ENCODE results near the gene FFAR1. TPM values are rescaled to one million over a fixed set of nuclear protein-coding genes. Genes with fewer than 3 reads are reported as not detected.
A peak's percentile ranks its signal among the peaks of the same experiment; 100 is the strongest.

FFAR1 gene
- total RNA-seq, 1 donor from 2014 or later: 0.06 TPM

DNA sequence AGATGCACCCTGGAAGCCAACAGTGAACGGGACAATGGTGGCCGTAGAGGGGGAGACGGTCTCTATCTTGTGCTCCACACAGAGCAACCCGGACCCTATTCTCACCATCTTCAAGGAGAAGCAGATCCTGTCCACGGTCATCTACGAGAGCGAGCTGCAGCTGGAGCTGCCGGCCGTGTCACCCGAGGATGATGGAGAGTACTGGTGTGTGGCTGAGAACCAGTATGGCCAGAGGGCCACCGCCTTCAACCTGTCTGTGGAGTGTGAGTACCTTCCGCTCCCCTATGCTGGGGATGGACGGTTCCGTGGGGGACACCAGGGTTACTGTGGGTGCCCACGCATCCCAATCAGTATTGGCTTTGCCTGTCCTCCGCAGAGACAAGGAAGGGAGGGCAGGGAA is 45.3 kb upstream of the FFAR1 start:
- no peak for DNase-seq (ENCODE audit: low read depth)
- H3K4me3 ChIP-seq (ENCODE audit: low read depth, low read length): no peak overlapping the region
- TF ChIP-seq, protein P1, sequence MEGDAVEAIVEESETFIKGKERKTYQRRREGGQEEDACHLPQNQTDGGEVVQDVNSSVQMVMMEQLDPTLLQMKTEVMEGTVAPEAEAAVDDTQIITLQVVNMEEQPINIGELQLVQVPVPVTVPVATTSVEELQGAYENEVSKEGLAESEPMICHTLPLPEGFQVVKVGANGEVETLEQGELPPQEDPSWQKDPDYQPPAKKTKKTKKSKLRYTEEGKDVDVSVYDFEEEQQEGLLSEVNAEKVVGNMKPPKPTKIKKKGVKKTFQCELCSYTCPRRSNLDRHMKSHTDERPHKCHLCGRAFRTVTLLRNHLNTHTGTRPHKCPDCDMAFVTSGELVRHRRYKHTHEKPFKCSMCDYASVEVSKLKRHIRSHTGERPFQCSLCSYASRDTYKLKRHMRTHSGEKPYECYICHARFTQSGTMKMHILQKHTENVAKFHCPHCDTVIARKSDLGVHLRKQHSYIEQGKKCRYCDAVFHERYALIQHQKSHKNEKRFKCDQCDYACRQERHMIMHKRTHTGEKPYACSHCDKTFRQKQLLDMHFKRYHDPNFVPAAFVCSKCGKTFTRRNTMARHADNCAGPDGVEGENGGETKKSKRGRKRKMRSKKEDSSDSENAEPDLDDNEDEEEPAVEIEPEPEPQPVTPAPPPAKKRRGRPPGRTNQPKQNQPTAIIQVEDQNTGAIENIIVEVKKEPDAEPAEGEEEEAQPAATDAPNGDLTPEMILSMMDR (conservative IDR thresholded peaks at IDR 0.05; ENCODE audit: low read depth, low read length): no peak

DNA sequence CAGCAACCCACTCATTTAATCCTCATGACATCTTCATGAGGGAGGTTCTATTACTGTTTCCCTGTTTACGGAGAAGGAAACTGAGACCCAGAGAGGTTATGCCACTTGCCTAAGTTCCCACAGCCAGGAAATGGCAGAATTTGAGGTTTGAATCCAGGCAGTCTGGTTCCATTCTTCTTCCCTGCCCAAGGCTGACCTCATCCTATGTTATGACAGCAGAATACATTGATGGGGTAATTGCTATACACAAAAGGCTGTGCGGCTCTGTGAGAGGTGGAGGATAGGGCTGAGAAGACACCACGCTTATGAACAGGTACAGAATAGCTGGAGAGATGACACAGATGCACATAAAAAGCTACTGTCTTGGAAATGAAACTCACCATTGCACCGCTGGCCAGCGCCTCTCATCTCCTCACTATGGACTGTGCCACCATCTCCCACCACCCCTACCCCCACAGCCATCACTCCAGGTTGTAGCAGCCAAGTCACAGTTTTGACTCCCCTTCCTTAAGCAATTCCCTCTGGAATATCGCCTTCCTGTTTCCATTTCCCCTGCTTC is 44.3 kb upstream of the FFAR1 start:
- H3K4me3 ChIP-seq (ENCODE audit: low read depth, low read length): no peak overlapping the region
- no peak for DNase-seq (ENCODE audit: low read depth)
- TF ChIP-seq, protein P1 (conservative IDR thresholded peaks at IDR 0.05; ENCODE audit: low read depth, low read length): no peak

DNA sequence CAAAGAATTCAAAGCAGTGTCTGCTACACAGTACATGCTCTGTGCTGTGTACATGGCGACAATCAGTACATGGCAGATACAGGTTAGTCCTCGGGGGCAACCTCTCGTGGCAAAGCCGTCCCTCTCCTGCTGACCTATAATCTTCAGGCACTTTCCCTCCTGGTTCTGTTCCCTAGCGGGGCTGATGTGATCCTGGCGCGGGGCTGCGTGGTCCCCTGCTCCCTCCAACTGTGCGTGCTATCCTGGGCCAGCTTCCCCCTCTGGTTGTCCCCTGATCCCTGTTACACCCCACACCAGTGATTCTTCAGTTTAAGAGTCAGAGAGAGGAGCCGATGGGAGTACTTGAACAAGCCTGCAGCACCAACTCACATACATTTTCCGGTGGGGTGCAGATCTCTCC is 43.7 kb upstream of the FFAR1 start:
- DNase-seq (ENCODE audit: low read depth): no peak
- H3K4me3 ChIP-seq (ENCODE audit: low read depth, low read length): no peak overlapping the region

DNA sequence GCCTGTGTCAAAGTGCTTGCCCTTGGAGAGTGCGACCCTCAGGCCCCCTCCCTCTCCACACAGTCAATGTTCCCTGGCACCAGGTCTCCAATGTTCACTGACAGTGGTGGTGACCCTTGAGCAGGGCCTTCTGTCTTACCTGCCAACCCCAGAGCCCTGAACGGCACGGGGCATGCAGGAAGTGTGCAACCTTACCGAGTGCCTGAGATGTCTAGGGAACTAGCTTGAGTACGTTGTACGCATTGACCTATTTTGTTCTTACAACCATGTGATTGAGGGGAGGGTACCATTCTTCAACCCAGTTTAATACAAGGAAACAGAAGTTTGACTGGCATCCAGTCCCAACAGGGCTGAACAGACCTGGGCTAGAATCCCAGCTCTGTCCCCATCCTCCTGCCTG is 42.5 kb upstream of the FFAR1 start:
- no peak overlapping the region for H3K4me3 ChIP-seq (ENCODE audit: low read depth, low read length)
- no peak for DNase-seq (ENCODE audit: low read depth)
- TF ChIP-seq, protein P1 (conservative IDR thresholded peaks at IDR 0.05; ENCODE audit: low read depth, low read length): no peak

More for the DNA sequence above, 43.7 kb upstream of the FFAR1 start:
- TF ChIP-seq, protein P1 (conservative IDR thresholded peaks at IDR 0.05; ENCODE audit: low read depth, low read length): no peak

DNA sequence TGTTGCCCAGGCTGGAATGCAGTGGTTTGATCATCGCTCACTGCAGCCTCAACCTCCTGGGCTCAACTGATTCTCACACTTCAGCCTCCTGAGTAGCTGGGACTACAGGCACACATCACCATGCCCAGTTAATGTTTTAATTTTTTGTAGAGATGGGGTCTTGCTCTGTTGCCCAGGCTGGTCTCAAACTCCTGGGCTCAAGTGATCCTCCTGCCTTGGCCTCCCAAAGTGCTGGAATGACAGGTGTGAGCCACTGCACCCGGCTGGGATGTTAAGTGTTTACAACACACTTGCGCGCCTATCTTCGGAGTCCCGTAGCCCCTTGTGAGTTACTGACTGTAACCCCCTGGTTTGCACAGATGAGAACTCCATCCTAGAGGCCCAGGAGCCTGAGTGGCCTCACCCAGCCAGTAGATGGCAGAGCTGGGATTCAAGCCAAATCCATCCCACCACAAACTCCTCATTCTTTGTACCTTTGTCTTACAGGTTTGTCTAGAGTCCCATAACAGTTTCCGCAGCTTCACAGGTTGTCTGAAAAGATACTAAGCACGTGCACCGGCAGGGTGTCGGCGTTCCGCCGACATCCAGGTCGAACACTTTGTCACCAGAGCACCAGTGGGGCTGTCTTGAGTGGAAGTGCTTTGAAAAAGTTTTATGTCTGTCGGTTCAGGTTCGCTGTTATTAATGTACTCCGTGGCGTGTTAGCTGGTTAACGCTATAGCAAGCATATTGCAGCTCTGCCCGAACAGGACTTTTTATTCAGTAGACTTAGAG is 41.0 kb upstream of the FFAR1 start:
- TF ChIP-seq, protein P1 (conservative IDR thresholded peaks at IDR 0.05; ENCODE audit: low read depth, low read length): peak; percentile 47

DNA sequence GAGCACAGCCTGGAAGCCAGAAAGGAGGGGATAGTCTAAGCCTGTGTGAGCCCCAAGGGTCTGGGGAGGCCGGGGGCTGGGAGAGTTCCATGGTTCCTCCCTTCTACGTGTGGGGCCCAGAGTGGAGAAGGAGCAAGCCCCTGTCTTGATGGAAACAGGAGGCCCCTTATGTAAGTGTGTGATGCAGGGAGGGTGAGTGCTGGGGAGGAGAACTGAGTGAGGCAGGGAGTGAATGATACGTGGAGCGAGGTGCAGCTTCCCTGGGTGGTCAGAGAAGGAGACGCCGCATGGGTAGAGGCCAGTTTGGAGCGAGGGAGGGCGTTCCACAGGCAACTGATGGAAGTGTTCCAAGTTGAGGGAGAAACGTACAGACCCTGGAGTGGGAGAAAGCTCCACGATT is 39.8 kb upstream of the FFAR1 start:
- no peak overlapping the region for H3K4me3 ChIP-seq (ENCODE audit: low read depth, low read length)
- DNase-seq (ENCODE audit: low read depth): no peak
- TF ChIP-seq, protein P1 (conservative IDR thresholded peaks at IDR 0.05; ENCODE audit: low read depth, low read length): no peak

More for the DNA sequence above, 41.0 kb upstream of the FFAR1 start:
- DNase-seq (ENCODE audit: low read depth): no peak
- no peak overlapping the region for H3K4me3 ChIP-seq (ENCODE audit: low read depth, low read length)

DNA sequence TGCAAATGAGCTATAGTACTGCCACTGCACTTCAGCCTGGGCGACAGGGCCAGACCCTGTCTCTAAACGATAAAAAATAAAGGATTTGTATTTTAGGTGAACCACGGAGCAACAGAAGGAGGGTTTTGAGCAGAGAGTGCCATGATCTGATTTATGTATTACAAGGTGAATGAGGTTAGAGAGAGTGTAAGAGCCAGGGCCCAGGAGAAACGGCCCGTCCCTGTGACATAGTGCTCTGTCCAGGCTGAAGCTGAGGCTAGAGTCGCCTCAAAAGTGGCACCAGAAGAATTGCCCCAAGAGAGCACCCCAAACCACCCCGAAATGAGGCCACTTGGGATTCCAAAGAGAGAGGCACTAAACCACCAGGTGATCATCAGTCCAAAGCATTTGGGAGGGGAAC is 38.8 kb upstream of the FFAR1 start:
- DNase-seq (ENCODE audit: low read depth): no peak
- TF ChIP-seq, protein P1 (conservative IDR thresholded peaks at IDR 0.05; ENCODE audit: low read depth, low read length): no peak
- H3K4me3 ChIP-seq (ENCODE audit: low read depth, low read length): no peak overlapping the region
